ENCODE data around the gene GSK3B.

GSK3B gene

GRCh38 chr3:120130656-120131055 lies 36.4 kb upstream of the GSK3B start:
- Histone ChIP-seq H3K27ac (ENCODE audit: low read length) (no peak overlapping the region), H3K4me3 (ENCODE audit: low read length) (no peak overlapping the region), H3K36me3 (replicated peaks; ENCODE audit: insufficient read depth, low read length) (no peaks in the 10 kb centered on the region), H3K9me2 (replicated peaks; ENCODE audit: insufficient read depth, low read length) (no peaks in the 10 kb centered on the region), H2AFZ (ENCODE audit: low read length) (no peak overlapping the region), H3K9me3 (replicated peaks; ENCODE audit: insufficient read depth, low read length) (no peaks in the 10 kb centered on the region), H3K79me2 (ENCODE audit: low read length) (no peaks in the 10 kb centered on the region), H4K20me1 (ENCODE audit: insufficient read depth, low read length) (no peaks in the 10 kb centered on the region), H3K4me2 (ENCODE audit: low read depth, low read length) (no peak overlapping the region), H3F3A (ENCODE audit: insufficient read depth, low read length) (no peaks in the 10 kb centered on the region), H3K27me3 (replicated peaks; ENCODE audit: insufficient read depth, low read length) (no peaks in the 10 kb centered on the region), H3K9ac (ENCODE audit: low read length) (no peak overlapping the region), H3K4me1 (ENCODE audit: low read length) (no peaks in the 10 kb centered on the region)
- DNase-seq, result no peak
- TF ChIP-seq EZH2 (optimal IDR thresholded peaks at IDR 0.05; ENCODE audit: low read depth, low read length) (no peak), EZH2phosphoT487 (IDR thresholded peaks at IDR 0.05; ENCODE audit: low read length) (no peak), CTCF (IDR thresholded peaks at IDR 0.05; ENCODE audit: low read length) (no peak)

GRCh38 chr3:120129718-120130513 lies 35.7 kb upstream of the GSK3B start:
- no peaks in the 10 kb centered on the region for H3F3A ChIP-seq (ENCODE audit: insufficient read depth, low read length)
- no peak overlapping the region for H3K9ac ChIP-seq (ENCODE audit: low read length)
- no peak overlapping the region for H3K4me3 ChIP-seq (ENCODE audit: low read length)
- no peak overlapping the region for H3K4me2 ChIP-seq (ENCODE audit: low read depth, low read length)
- H3K9me2 ChIP-seq (replicated peaks; ENCODE audit: insufficient read depth, low read length), result no peaks in the 10 kb centered on the region
- no peak overlapping the region for H2AFZ ChIP-seq (ENCODE audit: low read length)
- no peaks in the 10 kb centered on the region for H3K9me3 ChIP-seq (replicated peaks; ENCODE audit: insufficient read depth, low read length)
- H3K27me3 ChIP-seq (replicated peaks; ENCODE audit: insufficient read depth, low read length), result no peaks in the 10 kb centered on the region
- H3K4me1 ChIP-seq (ENCODE audit: low read length), result no peaks in the 10 kb centered on the region
- no peaks in the 10 kb centered on the region for H4K20me1 ChIP-seq (ENCODE audit: insufficient read depth, low read length)
- no peak overlapping the region for H3K27ac ChIP-seq (ENCODE audit: low read length)
- no peaks in the 10 kb centered on the region for H3K79me2 ChIP-seq (ENCODE audit: low read length)
- no peak for DNase-seq
- H3K36me3 ChIP-seq (replicated peaks; ENCODE audit: insufficient read depth, low read length), result no peaks in the 10 kb centered on the region
- no peak for TF ChIP-seq CTCF (IDR thresholded peaks at IDR 0.05; ENCODE audit: low read length)
- TF ChIP-seq EZH2phosphoT487 (IDR thresholded peaks at IDR 0.05; ENCODE audit: low read length), result no peak
- TF ChIP-seq EZH2 (optimal IDR thresholded peaks at IDR 0.05; ENCODE audit: low read depth, low read length), result no peak

GRCh38 chr3:120129051-120129450 lies 34.8 kb upstream of the GSK3B start:
- Histone ChIP-seq H2AFZ (ENCODE audit: low read length) (no peak overlapping the region), H3K4me2 (ENCODE audit: low read depth, low read length) (no peak overlapping the region), H3K4me1 (ENCODE audit: low read length) (no peaks in the 10 kb centered on the region), H3F3A (ENCODE audit: insufficient read depth, low read length) (no peaks in the 10 kb centered on the region), H3K27me3 (replicated peaks; ENCODE audit: insufficient read depth, low read length) (no peaks in the 10 kb centered on the region), H4K20me1 (ENCODE audit: insufficient read depth, low read length) (no peaks in the 10 kb centered on the region), H3K4me3 (ENCODE audit: low read length) (no peak overlapping the region), H3K9me2 (replicated peaks; ENCODE audit: insufficient read depth, low read length) (no peaks in the 10 kb centered on the region), H3K9ac (ENCODE audit: low read length) (no peak overlapping the region), H3K27ac (ENCODE audit: low read length) (no peak overlapping the region), H3K9me3 (replicated peaks; ENCODE audit: insufficient read depth, low read length) (no peaks in the 10 kb centered on the region), H3K36me3 (replicated peaks; ENCODE audit: insufficient read depth, low read length) (no peaks in the 10 kb centered on the region), H3K79me2 (ENCODE audit: low read length) (no peaks in the 10 kb centered on the region)
- no peak for TF ChIP-seq EZH2 (optimal IDR thresholded peaks at IDR 0.05; ENCODE audit: low read depth, low read length)
- TF ChIP-seq EZH2phosphoT487 (IDR thresholded peaks at IDR 0.05; ENCODE audit: low read length), result no peak
- no peak for TF ChIP-seq CTCF (IDR thresholded peaks at IDR 0.05; ENCODE audit: low read length)
- DNase-seq, result no peak
